ENCODE measurements around the gene TMEM163. TPM values are rescaled to one million over a fixed set of nuclear protein-coding genes. Genes with fewer than 3 reads are reported as not detected.

TMEM163 gene
- total and polyA plus RNA-seq, 8 donors: 0.58 to 16.7 (median 3.2) TPM; not detected in 1

- Histone ChIP-seq H3K27me3 (no peaks in the 10 kb centered on the region), H3K4me1 (peaks cover 0 to 40% (median 4%) of the 10 kb centered on the region in 4 donors), H3K27ac (peak overlapping the region in 4 of 5 donors; percentile 30 to 63 (median 38)), H3K4me3 (no peak overlapping the region), H3K36me3 (no peaks in the 10 kb centered on the region), H3K9me3 (no peaks in the 10 kb centered on the region)
- no peak for TF ChIP-seq POLR2A (IDR thresholded peaks at IDR 0.05)
- TF ChIP-seq EP300 (IDR thresholded peaks at IDR 0.05): no peak
- TF ChIP-seq, protein P1, sequence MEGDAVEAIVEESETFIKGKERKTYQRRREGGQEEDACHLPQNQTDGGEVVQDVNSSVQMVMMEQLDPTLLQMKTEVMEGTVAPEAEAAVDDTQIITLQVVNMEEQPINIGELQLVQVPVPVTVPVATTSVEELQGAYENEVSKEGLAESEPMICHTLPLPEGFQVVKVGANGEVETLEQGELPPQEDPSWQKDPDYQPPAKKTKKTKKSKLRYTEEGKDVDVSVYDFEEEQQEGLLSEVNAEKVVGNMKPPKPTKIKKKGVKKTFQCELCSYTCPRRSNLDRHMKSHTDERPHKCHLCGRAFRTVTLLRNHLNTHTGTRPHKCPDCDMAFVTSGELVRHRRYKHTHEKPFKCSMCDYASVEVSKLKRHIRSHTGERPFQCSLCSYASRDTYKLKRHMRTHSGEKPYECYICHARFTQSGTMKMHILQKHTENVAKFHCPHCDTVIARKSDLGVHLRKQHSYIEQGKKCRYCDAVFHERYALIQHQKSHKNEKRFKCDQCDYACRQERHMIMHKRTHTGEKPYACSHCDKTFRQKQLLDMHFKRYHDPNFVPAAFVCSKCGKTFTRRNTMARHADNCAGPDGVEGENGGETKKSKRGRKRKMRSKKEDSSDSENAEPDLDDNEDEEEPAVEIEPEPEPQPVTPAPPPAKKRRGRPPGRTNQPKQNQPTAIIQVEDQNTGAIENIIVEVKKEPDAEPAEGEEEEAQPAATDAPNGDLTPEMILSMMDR (IDR thresholded peaks at IDR 0.05): no peak
- TF ChIP-seq POLR2AphosphoS5 (IDR thresholded peaks at IDR 0.05): no peak
- intact Hi-C loops (cut with DNase I; ENCODE audit: low total_unique reads): no loop called here
- no peak for DNase-seq
- WGBS, 5 donors: 42 to 67% (median 52%) methylated on average over 3 of the region's 3 CpGs
Observed at GRCh38 chr2:134685967-134686366, 32.8 kb downstream of the TMEM163 start.

GRCh38 chr2:134683561-134684112 lies 35.2 kb downstream of the TMEM163 start:
- Histone ChIP-seq H3K4me3 (no peak overlapping the region), H3K27me3 (no peaks in the 10 kb centered on the region), H3K4me1 (peaks cover 0 to 49% (median 4%) of the 10 kb centered on the region in 4 donors), H3K9me3 (no peaks in the 10 kb centered on the region), H3K27ac (peak overlapping the region in 3 of 5 donors; percentile 71 to 80 (median 75)), H3K36me3 (no peaks in the 10 kb centered on the region)
- DNase-seq: peak in 1 of 2 donors; percentile 90
- 18 to 51% (median 33%) methylated on average over 2 of the region's 2 CpGs for WGBS, 5 donors
- intact Hi-C loops (cut with DNase I; ENCODE audit: low total_unique reads): no loop called here
- TF ChIP-seq POLR2A (IDR thresholded peaks at IDR 0.05): no peak
- TF ChIP-seq, protein P1 (IDR thresholded peaks at IDR 0.05): no peak
- peak in 2 of 3 donors; percentile 39 to 85 for TF ChIP-seq POLR2AphosphoS5 (IDR thresholded peaks at IDR 0.05)

GRCh38 chr2:134682726-134683125 lies 36.1 kb downstream of the TMEM163 start:
- Histone ChIP-seq H3K27me3 (no peaks in the 10 kb centered on the region), H3K9me3 (no peaks in the 10 kb centered on the region), H3K4me3 (no peak overlapping the region), H3K36me3 (no peaks in the 10 kb centered on the region), H3K27ac (peak overlapping the region in 3 of 5 donors; percentile 43 to 80 (median 75)), H3K4me1 (peaks cover 4 to 58% (median 9%) of the 10 kb centered on the region in 4 donors)
- intact Hi-C loops (cut with DNase I; ENCODE audit: low total_unique reads): no loop called here
- DNase-seq: no peak
- 10 to 37% (median 28%) methylated on average over 3 of the region's 3 CpGs for WGBS, 5 donors
- TF ChIP-seq POLR2AphosphoS5 (IDR thresholded peaks at IDR 0.05) (no peak), POLR2A (IDR thresholded peaks at IDR 0.05) (no peak), EP300 (IDR thresholded peaks at IDR 0.05) (no peak)
- TF ChIP-seq, protein P1 (IDR thresholded peaks at IDR 0.05): no peak

DNA sequence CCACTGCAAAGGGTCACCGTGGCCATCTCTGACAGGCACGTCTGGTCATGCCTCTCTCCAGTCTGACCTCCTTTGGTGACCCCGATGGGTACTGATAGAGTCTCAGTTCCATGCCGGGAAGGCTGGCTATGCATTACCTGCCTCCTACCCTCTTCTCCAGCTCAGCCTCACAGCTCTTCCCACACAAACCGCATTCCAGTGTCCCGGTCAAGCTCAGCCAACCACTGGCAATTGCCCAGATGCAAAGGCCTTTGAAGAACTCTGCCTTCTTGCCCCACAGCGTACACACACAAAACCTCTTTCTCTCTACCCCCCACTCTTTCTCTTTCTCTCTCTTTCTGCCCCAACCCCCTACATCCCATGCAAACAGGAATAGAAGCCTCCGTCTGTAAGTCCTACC lies 37.6 kb downstream of the TMEM163 start:
- H3K36me3 ChIP-seq: no peaks in the 10 kb centered on the region
- H3K9me3 ChIP-seq: no peaks in the 10 kb centered on the region
- WGBS, 5 donors: 85 to 95% (median 88%) methylated on average over 8 of the region's 8 CpGs
- intact Hi-C loops (cut with DNase I; ENCODE audit: low total_unique reads): no loop called here
- H3K27ac ChIP-seq: no peak overlapping the region
- no peak overlapping the region for H3K4me3 ChIP-seq
- H3K4me1 ChIP-seq: peaks cover 4 to 52% (median 10%) of the 10 kb centered on the region in 4 donors
- no peaks in the 10 kb centered on the region for H3K27me3 ChIP-seq
- TF ChIP-seq, protein P1 (IDR thresholded peaks at IDR 0.05): no peak
- TF ChIP-seq EP300 (IDR thresholded peaks at IDR 0.05): no peak
- no peak for TF ChIP-seq POLR2AphosphoS5 (IDR thresholded peaks at IDR 0.05)
- no peak for TF ChIP-seq POLR2A (IDR thresholded peaks at IDR 0.05)
- no peak for DNase-seq

All from stomach (tissue), 9 donors.